ENCODE data around the gene ASCL5.

ASCL5 gene

DNA sequence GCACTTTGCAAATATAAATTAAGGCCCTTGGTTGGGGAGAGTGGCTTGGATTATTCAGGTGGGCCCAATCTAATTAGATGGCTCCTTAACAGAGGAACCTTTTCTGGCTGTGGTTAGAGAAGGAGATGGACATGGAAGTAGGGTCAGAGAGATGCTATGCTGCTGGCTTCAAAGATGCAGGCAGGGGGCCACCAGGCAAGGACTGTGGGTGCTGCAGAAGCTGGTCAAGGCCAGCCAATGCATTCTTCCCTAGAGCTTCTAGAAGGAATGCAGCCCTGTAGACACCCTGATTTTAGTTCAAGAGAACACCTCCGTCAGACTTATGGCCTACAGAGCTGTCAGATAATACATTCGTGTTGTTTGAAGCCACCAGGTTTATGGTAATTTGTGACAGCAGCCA lies 31.0 kb upstream of the ASCL5 start:
- peaks cover 16% of the 10 kb centered on the region for H3K4me1 Mint-ChIP-seq
- H3K4me3 Mint-ChIP-seq: no peak overlapping the region
- no peaks in the 10 kb centered on the region for H3K9me3 Mint-ChIP-seq
- ATAC-seq (no peak), DNase-seq (ENCODE audit: low spot score in 2 of 2) (no peak)
- peaks cover 7% of the 10 kb centered on the region for H3K36me3 Mint-ChIP-seq
- H3K27ac Mint-ChIP-seq: no peak overlapping the region

GRCh38 chr1:201156819-201157218 lies 29.8 kb upstream of the ASCL5 start:
- ATAC-seq: no peak
- H3K4me3 Mint-ChIP-seq: no peak overlapping the region
- peaks cover 7% of the 10 kb centered on the region for H3K36me3 Mint-ChIP-seq
- H3K9me3 Mint-ChIP-seq: no peaks in the 10 kb centered on the region
- peaks cover 16% of the 10 kb centered on the region for H3K4me1 Mint-ChIP-seq
- DNase-seq (ENCODE audit: low spot score in 2 of 2): no peak
- no peak overlapping the region for H3K27ac Mint-ChIP-seq

DNA sequence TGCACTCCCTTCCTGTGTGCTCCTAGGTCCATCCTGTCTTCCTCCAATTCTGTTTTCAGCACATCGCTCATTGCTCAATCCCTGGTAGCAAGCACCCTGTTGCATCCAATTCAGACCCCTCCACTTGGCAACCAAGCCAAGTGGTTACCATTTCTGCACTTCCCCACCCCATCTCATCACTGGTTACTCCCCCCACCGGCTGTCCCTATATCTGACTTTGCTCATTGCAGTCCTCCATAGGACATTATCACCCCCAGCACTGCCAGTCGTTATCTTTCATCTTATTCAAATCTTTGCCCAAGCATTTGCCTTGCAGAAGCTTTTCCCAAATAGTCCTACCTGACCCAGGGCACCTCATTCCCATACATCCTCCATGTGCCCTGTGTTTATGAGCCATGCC lies 29.4 kb upstream of the ASCL5 start:
- DNase-seq (ENCODE audit: low spot score in 2 of 2) (no peak), ATAC-seq (no peak)
- Mint-ChIP-seq H3K9me3 (no peaks in the 10 kb centered on the region), H3K27ac (no peak overlapping the region), H3K4me1 (peaks cover 16% of the 10 kb centered on the region), H3K36me3 (peaks cover 7% of the 10 kb centered on the region), H3K4me3 (no peak overlapping the region)

GRCh38 chr1:201155354-201155753 lies 28.4 kb upstream of the ASCL5 start:
- H3K4me1 Mint-ChIP-seq: peaks cover 16% of the 10 kb centered on the region
- H3K4me3 Mint-ChIP-seq: no peak overlapping the region
- H3K36me3 Mint-ChIP-seq: peaks cover 14% of the 10 kb centered on the region
- no peaks in the 10 kb centered on the region for H3K9me3 Mint-ChIP-seq
- ATAC-seq: no peak
- no peak for DNase-seq (ENCODE audit: low spot score in 2 of 2)
- H3K27ac Mint-ChIP-seq: no peak overlapping the region

- Mint-ChIP-seq H3K4me3 (peak within 1 kb of the TSS; percentile 83), H3K27ac (peak within 1 kb of the TSS; percentile 88), H3K4me1 (peaks cover 16% of the 10 kb centered on the region), H3K9me3 (no peaks in the 10 kb centered on the region), H3K36me3 (peaks cover 14% of the 10 kb centered on the region)
- DNase-seq (ENCODE audit: low spot score in 2 of 2) (peak; percentile 99), ATAC-seq (peak; percentile 96)
These were observed 27.6 kb upstream of the ASCL5 start, which contains the start of gene TMEM9 for GRCh38 chr1:201154389-201155165. TSS of gene TMEM9 (minus strand) at chr1:201154474. CDS start at chr1:201153923, 551 bp downstream.

DNA sequence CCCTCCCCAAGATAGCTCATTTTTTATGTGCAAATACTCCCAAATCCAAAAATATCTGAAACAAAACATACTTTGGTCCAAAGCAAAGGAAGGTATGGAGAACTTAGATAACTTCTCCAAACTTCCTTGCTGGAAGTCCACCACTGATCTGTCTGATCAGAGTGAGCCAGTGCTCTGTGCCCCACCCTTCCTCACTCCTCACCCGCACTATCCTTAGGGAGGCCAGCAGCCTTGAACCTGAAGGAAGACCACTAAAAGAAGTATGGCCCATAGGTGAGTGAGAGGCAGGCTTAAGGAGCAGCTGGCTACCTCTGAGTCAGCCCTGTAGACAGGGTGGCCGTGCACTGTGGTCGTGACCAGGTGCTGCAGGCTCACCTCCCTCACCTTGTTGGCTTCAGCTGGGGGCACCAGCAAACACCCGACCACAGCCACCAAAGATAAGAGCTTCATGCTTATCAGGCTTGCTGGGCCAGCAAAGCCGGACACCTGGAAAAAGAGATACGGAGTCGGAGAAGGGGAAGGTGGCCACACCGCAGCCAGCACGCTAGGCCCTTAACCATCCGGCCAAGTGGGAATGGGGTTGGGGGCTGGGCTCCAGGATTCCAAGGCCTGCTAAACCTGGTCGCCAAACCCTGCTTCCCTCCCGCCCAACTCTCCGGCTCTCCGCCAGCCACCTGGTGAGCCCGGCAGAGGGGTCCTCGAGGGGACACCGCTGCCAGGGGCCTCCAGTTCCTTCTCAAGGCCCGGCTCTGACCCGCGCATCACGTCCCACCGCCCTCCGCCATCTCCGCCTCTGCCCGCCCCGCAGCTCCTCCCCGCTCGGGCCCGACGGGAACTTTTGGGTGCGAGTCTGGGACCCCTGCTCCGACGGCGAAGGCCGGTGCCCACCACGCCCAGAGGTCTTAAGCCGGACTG lies 26.7 kb upstream of the ASCL5 start:
- H3K36me3 Mint-ChIP-seq: peaks cover 20% of the 10 kb centered on the region
- H3K9me3 Mint-ChIP-seq: no peaks in the 10 kb centered on the region
- peak overlapping the region; percentile 83 for H3K4me3 Mint-ChIP-seq
- no peak for DNase-seq (ENCODE audit: low spot score in 2 of 2)
- peak; percentile 86 for ATAC-seq
- H3K4me1 Mint-ChIP-seq: peaks cover 16% of the 10 kb centered on the region
- H3K27ac Mint-ChIP-seq: peak overlapping the region; percentile 88

GRCh38 chr1:201149400-201149799 lies 22.4 kb upstream of the ASCL5 start:
- Mint-ChIP-seq H3K27ac (no peak overlapping the region), H3K4me3 (no peak overlapping the region), H3K36me3 (peaks cover 33% of the 10 kb centered on the region), H3K4me1 (peaks cover 15% of the 10 kb centered on the region), H3K9me3 (no peaks in the 10 kb centered on the region)
- ATAC-seq: no peak
- DNase-seq (ENCODE audit: low spot score in 2 of 2): no peak

- ATAC-seq (no peak), DNase-seq (ENCODE audit: low spot score in 2 of 2) (no peak)
- no peak overlapping the region for H3K4me3 Mint-ChIP-seq
- peaks cover 43% of the 10 kb centered on the region for H3K36me3 Mint-ChIP-seq
- H3K4me1 Mint-ChIP-seq: peaks cover 6% of the 10 kb centered on the region
- no peak overlapping the region for H3K27ac Mint-ChIP-seq
- no peaks in the 10 kb centered on the region for H3K9me3 Mint-ChIP-seq
These were observed 20.5 kb upstream of the ASCL5 start for GRCh38 chr1:201147396-201148015.

GRCh38 chr1:201146626-201147390 lies 19.8 kb upstream of the ASCL5 start:
- peaks cover 43% of the 10 kb centered on the region for H3K36me3 Mint-ChIP-seq
- H3K9me3 Mint-ChIP-seq: no peaks in the 10 kb centered on the region
- no peak overlapping the region for H3K4me3 Mint-ChIP-seq
- no peak overlapping the region for H3K27ac Mint-ChIP-seq
- H3K4me1 Mint-ChIP-seq: peaks cover 6% of the 10 kb centered on the region
- no peak for ATAC-seq
- DNase-seq (ENCODE audit: low spot score in 2 of 2): no peak

GRCh38 chr1:201145816-201146215 lies 18.8 kb upstream of the ASCL5 start:
- H3K27ac Mint-ChIP-seq: no peak overlapping the region
- ATAC-seq: no peak
- no peak overlapping the region for H3K4me3 Mint-ChIP-seq
- peaks cover 6% of the 10 kb centered on the region for H3K4me1 Mint-ChIP-seq
- no peak for DNase-seq (ENCODE audit: low spot score in 2 of 2)
- no peaks in the 10 kb centered on the region for H3K9me3 Mint-ChIP-seq
- H3K36me3 Mint-ChIP-seq: peaks cover 41% of the 10 kb centered on the region

- Mint-ChIP-seq H3K36me3 (peaks cover 42% of the 10 kb centered on the region), H3K27ac (no peak overlapping the region), H3K4me3 (no peak overlapping the region), H3K9me3 (no peaks in the 10 kb centered on the region), H3K4me1 (peaks cover 6% of the 10 kb centered on the region)
- no peak for ATAC-seq
- no peak for DNase-seq (ENCODE audit: low spot score in 2 of 2)
These were observed 18.1 kb upstream of the ASCL5 start for GRCh38 chr1:201145132-201145531.

GRCh38 chr1:201144701-201145100 lies 17.7 kb upstream of the ASCL5 start:
- Mint-ChIP-seq H3K4me1 (peaks cover 6% of the 10 kb centered on the region), H3K4me3 (no peak overlapping the region), H3K36me3 (peaks cover 42% of the 10 kb centered on the region), H3K27ac (no peak overlapping the region), H3K9me3 (no peaks in the 10 kb centered on the region)
- ATAC-seq: no peak
- DNase-seq (ENCODE audit: low spot score in 2 of 2): no peak

GRCh38 chr1:201143726-201144635 lies 17.0 kb upstream of the ASCL5 start:
- Mint-ChIP-seq H3K36me3 (peaks cover 38% of the 10 kb centered on the region), H3K27ac (no peak overlapping the region), H3K4me3 (no peak overlapping the region), H3K9me3 (no peaks in the 10 kb centered on the region), H3K4me1 (peaks cover 6% of the 10 kb centered on the region)
- DNase-seq (ENCODE audit: low spot score in 2 of 2) (no peak), ATAC-seq (no peak)

Measured in stimulated activated effector memory CD8-positive, alpha-beta T cell treated with anti-CD3 and anti-CD28 coated beads, Interleukin-12 subunit alpha, Interleukin-12 subunit beta, amount 100 ng/mL, for 72 hours (primary cell).